Gastroesophageal sphincter (tissue), 3 donors: ENCODE measurements around the gene CELF2.

Experiments used
- CTCF ChIP-seq, 4 experiments: fragments of 200-600 bp in 2 of 4; fragments of 450-650 bp in 2 of 4; sonication (generic) in 1 of 4; IDR thresholded peaks; one replicate each; pipeline ENCODE4 v1.5.1; 2017 to 2019; ENCODE audit warnings: antibody characterized with exemption in 4 of 4, mild to moderate bottlenecking in 2 of 4, moderate library complexity in 2 of 4
- EP300 ChIP-seq: sonication (generic); formaldehyde crosslinking; IDR thresholded peaks from one replicate; pipeline ENCODE4 v1.6.1; 2017; ENCODE audit warnings: antibody characterized with exemption, mild to moderate bottlenecking
- POLR2A ChIP-seq, 2 donors: fragments of 450-650 bp; IDR thresholded peaks; one replicate each; pipeline ENCODE4 v1.6.1; 2017; ENCODE audit warnings: antibody characterized with exemption in 2 of 2, mild to moderate bottlenecking in 2 of 2, moderate library complexity in 1 of 2
- POLR2AphosphoS5 ChIP-seq: sonication (generic); formaldehyde crosslinking; IDR thresholded peaks from one replicate; pipeline ENCODE4 v1.6.1; 2017; ENCODE audit warnings: antibody characterized with exemption

- TF ChIP-seq CTCF (IDR thresholded peaks at IDR 0.05) (no peak), POLR2A (IDR thresholded peaks at IDR 0.05) (no peak), EP300 (no peak), POLR2AphosphoS5 (no peak)
These were observed 270.6 kb downstream of the CELF2 start for GRCh38 chr10:11288302-11288701.
